ENCODE data around the gene USP17L5. TPM values are rescaled to one million over a fixed set of nuclear protein-coding genes. Genes with fewer than 3 reads are reported as not detected.
"Not testable (repeated sequence)": the region's sequence is repeated elsewhere in the genome, so short reads cannot be mapped to it uniquely, and the experiment has no call there.

Gene USP17L5
- total RNA-seq, result not detected
- long read RNA-seq, result 0 reads

GRCh38 chr4:9339103-9339502 lies at the start of gene USP17L5:
Gene USP17L5 (plus strand): TSS chr4:9339403. CDS start chr4:9339403, 0 bp downstream.
- ATAC-seq; DNase-seq (ENCODE audit: missing footprints): not testable (repeated sequence)

GRCh38 chr4:9324191-9324590 lies 15.0 kb upstream of the USP17L5 start:
- DNase-seq (ENCODE audit: missing footprints); intact Hi-C loops (cut with DNase I); ATAC-seq: not testable (repeated sequence)

More at GRCh38 chr4:9339103-9339502, at the start of gene USP17L5:
- intact Hi-C loops (cut with DNase I), result not testable (repeated sequence)

- ATAC-seq; intact Hi-C loops (cut with DNase I); DNase-seq (ENCODE audit: missing footprints): not testable (repeated sequence)
Measured at GRCh38 chr4:9324865-9325264, 14.3 kb upstream of the USP17L5 start, which contains the start of gene USP17L24. Gene USP17L24 (plus strand): TSS chr4:9325165. CDS start chr4:9325165, 0 bp downstream.

- intact Hi-C loops (cut with DNase I); ATAC-seq; DNase-seq (ENCODE audit: missing footprints): not testable (repeated sequence)
Measured at GRCh38 chr4:9329611-9330010, 9.6 kb upstream of the USP17L5 start, which contains the start of gene USP17L25. Gene USP17L25 (plus strand): TSS chr4:9329911. CDS start chr4:9329911, 0 bp downstream.

GRCh38 chr4:9334358-9334757 lies 4.8 kb upstream of the USP17L5 start, which contains the start of gene USP17L26:
Gene USP17L26 (plus strand): TSS chr4:9334658. CDS start chr4:9334658, 0 bp downstream.
- DNase-seq (ENCODE audit: missing footprints); intact Hi-C loops (cut with DNase I); ATAC-seq: not testable (repeated sequence)

GRCh38 chr4:9343848-9344247 lies 4.6 kb downstream of the USP17L5 start, which contains the start of gene USP17L27:
Gene USP17L27 (plus strand): TSS chr4:9344148. CDS start chr4:9344148, 0 bp downstream.
- DNase-seq (ENCODE audit: missing footprints); ATAC-seq; intact Hi-C loops (cut with DNase I): not testable (repeated sequence)

- ATAC-seq; intact Hi-C loops (cut with DNase I); DNase-seq (ENCODE audit: missing footprints): not testable (repeated sequence)
Measured at GRCh38 chr4:9348593-9348992, 9.4 kb downstream of the USP17L5 start, which contains the start of gene USP17L28. Gene USP17L28 (plus strand): TSS chr4:9348893. CDS start chr4:9348893, 0 bp downstream.

GRCh38 chr4:9350866-9351265 lies 11.7 kb downstream of the USP17L5 start:
- ATAC-seq; intact Hi-C loops (cut with DNase I); DNase-seq (ENCODE audit: missing footprints): not testable (repeated sequence)

- intact Hi-C loops (cut with DNase I); DNase-seq (ENCODE audit: missing footprints); ATAC-seq: not testable (repeated sequence)
Measured at GRCh38 chr4:9353338-9353737, 14.1 kb downstream of the USP17L5 start, which contains the start of gene USP17L29. Gene USP17L29 (plus strand): TSS chr4:9353638. CDS start chr4:9353638, 0 bp downstream.

- DNase-seq (ENCODE audit: missing footprints); ATAC-seq; intact Hi-C loops (cut with DNase I): not testable (repeated sequence)
Measured at GRCh38 chr4:9362829-9363228, 23.6 kb downstream of the USP17L5 start, which contains the start of gene USP17L30. Gene USP17L30 (plus strand): TSS chr4:9363129. CDS start chr4:9363129, 0 bp downstream.

- DNase-seq (ENCODE audit: missing footprints); intact Hi-C loops (cut with DNase I); ATAC-seq: not testable (repeated sequence)
Measured at GRCh38 chr4:9379881-9380280, 40.7 kb downstream of the USP17L5 start.

- peak; percentile 67 for DNase-seq (ENCODE audit: missing footprints)
- ATAC-seq; intact Hi-C loops (cut with DNase I): not testable (repeated sequence)
Measured at GRCh38 chr4:9381012-9381534, 41.9 kb downstream of the USP17L5 start.

GRCh38 chr4:9384126-9384525 lies 44.9 kb downstream of the USP17L5 start:
- DNase-seq (ENCODE audit: missing footprints) (no peak), ATAC-seq (no peak)
- intact Hi-C loops (cut with DNase I), result no loop called here

- DNase-seq (ENCODE audit: missing footprints); ATAC-seq; intact Hi-C loops (cut with DNase I): not testable (repeated sequence)
Measured at GRCh38 chr4:9389001-9389400, 49.8 kb downstream of the USP17L5 start.

Other genes with a start within 250 kb of the USP17L5 start
- gene FAM90A26, start 169.0 kb upstream of the USP17L5 start, total RNA-seq, result not detected
- not detected for gene USP17L10, start 128.7 kb upstream of the USP17L5 start, total RNA-seq
- not detected for gene USP17L11, start 124.0 kb upstream of the USP17L5 start, total RNA-seq
- not detected for gene USP17L12, start 119.3 kb upstream of the USP17L5 start, total RNA-seq
- gene USP17L13, start 114.5 kb upstream of the USP17L5 start, total RNA-seq, result not detected
- not detected for gene USP17L15, start 105.0 kb upstream of the USP17L5 start, total RNA-seq
- not detected for gene USP17L17, start 95.5 kb upstream of the USP17L5 start, total RNA-seq
- gene USP17L18, start 90.8 kb upstream of the USP17L5 start, total RNA-seq, result not detected
- gene USP17L19, start 86.0 kb upstream of the USP17L5 start, total RNA-seq, result not detected
- gene USP17L20, start 81.3 kb upstream of the USP17L5 start, total RNA-seq, result not detected
- not detected for gene USP17L21, start 76.5 kb upstream of the USP17L5 start, total RNA-seq
- not detected for gene USP17L22, start 71.8 kb upstream of the USP17L5 start, total RNA-seq
- gene USP17L24, start 14.2 kb upstream of the USP17L5 start, total RNA-seq, result not detected
- gene USP17L25, start 9.5 kb upstream of the USP17L5 start, total RNA-seq, result not detected
- gene USP17L26, start 4.7 kb upstream of the USP17L5 start, total RNA-seq, result not detected
- gene USP17L27, start 4.7 kb downstream of the USP17L5 start, total RNA-seq, result not detected
- not detected for gene USP17L28, start 9.5 kb downstream of the USP17L5 start, total RNA-seq
- gene USP17L29, start 14.2 kb downstream of the USP17L5 start, total RNA-seq, result not detected
- not detected for gene USP17L30, start 23.7 kb downstream of the USP17L5 start, total RNA-seq
- not detected for gene DEFB131A, start 105.0 kb downstream of the USP17L5 start, total RNA-seq